Thyroid gland (tissue), 4 donors: ENCODE results near the gene PARP16.

Experiments used
- CTCF ChIP-seq, 6 experiments: fragments of 200-600 bp in 3 of 6; fragments of 450-650 bp in 3 of 6; sonication (generic) in 3 of 6; IDR thresholded peaks; one replicate each; pipeline ENCODE4 v1.5.1; 2016 to 2019; ENCODE audit warnings: antibody characterized with exemption in 6 of 6, mild to moderate bottlenecking in 2 of 6, inconsistent platforms in 1 of 6, moderate library complexity in 1 of 6
- POLR2A ChIP-seq, 2 donors: fragments of 450-650 bp; IDR thresholded peaks; one replicate each; pipeline ENCODE4 v1.6.1; 2017; ENCODE audit warnings: antibody characterized with exemption in 2 of 2, mild to moderate bottlenecking in 2 of 2, moderate library complexity in 1 of 2

DNA sequence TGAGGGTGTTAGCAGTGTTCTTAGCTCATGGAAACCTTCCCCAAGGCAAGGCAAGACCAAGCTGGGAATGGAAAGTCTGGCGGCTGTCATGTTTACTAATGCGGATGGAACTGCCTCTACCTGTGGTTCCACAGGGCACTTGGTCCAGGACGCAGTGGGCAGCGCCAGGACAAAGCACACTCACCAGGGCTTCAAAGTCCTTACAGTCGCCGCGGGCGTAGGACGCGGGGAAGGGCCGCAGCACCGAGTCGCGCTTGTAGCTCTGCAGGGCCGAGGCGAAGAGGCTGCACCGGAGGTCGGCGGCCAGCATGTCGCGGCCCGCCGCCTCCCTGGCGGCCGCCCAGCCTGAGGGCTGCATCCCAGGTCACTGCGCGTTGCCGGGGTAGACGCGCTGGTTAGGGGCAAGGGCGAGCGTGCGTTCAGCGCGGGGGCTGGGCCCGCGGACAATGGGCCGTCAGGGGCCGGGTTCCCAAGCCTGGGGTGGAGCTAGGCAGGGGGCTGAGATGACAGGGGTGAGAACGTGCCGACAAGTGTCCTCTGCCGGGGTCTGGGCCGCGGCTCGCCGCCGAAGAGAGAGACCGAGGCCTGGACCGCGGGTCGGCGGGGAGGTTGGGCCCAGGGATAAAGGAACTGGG lies 497 bp downstream of the PARP16 start:
- TF ChIP-seq CTCF (IDR thresholded peaks at IDR 0.05) (no peak), POLR2A (IDR thresholded peaks at IDR 0.05) (peak in 1 of 2 donors; percentile 3)
